MCF 10A (cell line): ENCODE measurements around the gene TTC24. TPM values are rescaled to one million over a fixed set of nuclear protein-coding genes. Genes with fewer than 3 reads are reported as not detected.

Experiments
- BruUV-seq: library from RNA; stranded (reverse); fragments of 400-500 nt; replicated peaks from 2 replicates; lab custom pipeline; 2021; lab: Mats Ljungman, UMichigan
- CTCF ChIA-PET: fragments of 300-600 bp; sonication (Branson Sonifier 250); formaldehyde crosslinking; extraction: SDS; loops from one replicate; lab custom pipeline; 2021; ENCODE audit warnings: antibody characterized with exemption, inconsistent platforms; lab: Yijun Ruan, JAX
- POLR2A ChIA-PET: fragments of 300-600, 350-650 bp; sonication (Branson Sonifier 250); formaldehyde crosslinking; extraction: SDS; loops from one replicate; lab custom pipeline; 2020; ENCODE audit warnings: antibody characterized with exemption, inconsistent platforms; lab: Yijun Ruan, JAX
- DNase-seq: peaks from one replicate; pipeline ENCODE4 v3.0.0-alpha.2; 2018; ENCODE audit not compliant: unreplicated experiment
- H3K27ac Mint-ChIP-seq: one replicate; pipeline ENCODE4 v1.8.0; 2022; ENCODE audit warnings: mild to moderate bottlenecking, low read depth, mixed read lengths; ENCODE audit not compliant: unreplicated experiment
- H3K27me3 Mint-ChIP-seq: one replicate; pipeline ENCODE4 v1.8.0; 2022; ENCODE audit warnings: mixed read lengths; ENCODE audit not compliant: insufficient read depth, unreplicated experiment
- H3K36me3 Mint-ChIP-seq: one replicate; pipeline ENCODE4 v1.8.0; 2022; ENCODE audit warnings: mild to moderate bottlenecking, moderate library complexity, mixed read lengths; ENCODE audit not compliant: insufficient read depth, unreplicated experiment
- H3K4me1 Mint-ChIP-seq: one replicate; pipeline ENCODE4 v1.8.0; 2022; ENCODE audit warnings: mixed read lengths; ENCODE audit not compliant: insufficient read depth, unreplicated experiment
- H3K4me3 Mint-ChIP-seq: one replicate; pipeline ENCODE4 v1.8.0; 2022; ENCODE audit warnings: mild to moderate bottlenecking, moderate library complexity, mixed read lengths; ENCODE audit not compliant: unreplicated experiment
- H3K9me3 Mint-ChIP-seq: one replicate; pipeline ENCODE4 v1.8.0; 2022; ENCODE audit warnings: mixed read lengths; ENCODE audit not compliant: unreplicated experiment
- intact Hi-C: fragments of 100-400 bp; cut with micrococcal nuclease; formaldehyde crosslinking; loops from 2 replicates; pipeline ENCODE4 v1.14.1; 2022
- total RNA-seq: library from RNA; stranded (reverse); gene quantifications from 2 replicates; pipeline ENCODE4 v1.2.3, GENCODE V29; 2022
- TF ChIP-seq, protein P1 (sequence below): fragments of 200-600 bp; IDR thresholded peaks from one replicate; pipeline ENCODE4 v1.8.0; 2022; ENCODE audit warnings: antibody characterized with exemption, mild to moderate bottlenecking; ENCODE audit not compliant: unreplicated experiment

Gene TTC24
- total RNA-seq, 1 experiment from 2014 or later, result not detected

- CTCF ChIA-PET, result interaction anchor here (0.7 to 1.9 kb wide), 3 partner anchors 14 to 187 kb away, joined by 5 to 7 read pairs (median 6); no protein-coding TSS in a partner anchor
These were observed 32.1 kb upstream of the TTC24 start for GRCh38 chr1:156547434-156547833.

GRCh38 chr1:156547982-156548381 is 31.5 kb upstream of the TTC24 start:
- H3K9me3 Mint-ChIP-seq, result no peaks in the 10 kb centered on the region
- no peaks in the 10 kb centered on the region for H3K27me3 Mint-ChIP-seq
- peaks cover 22% of the 10 kb centered on the region for H3K36me3 Mint-ChIP-seq
- H3K4me3 Mint-ChIP-seq, result no peak overlapping the region
- ChIA-PET CTCF (interaction anchor here (0.7 to 1.9 kb wide), 3 partner anchors 15 to 27 kb away, joined by 3 to 6 read pairs (median 5); no protein-coding TSS in a partner anchor), POLR2A (interaction anchor here (1.2 to 1.9 kb wide), 2 partner anchors 9 to 47 kb away, joined by 3 to 6 read pairs; partner anchors contain the start of gene MEF2D)
- BruUV-seq, result no TSS peak
- intact Hi-C loops, result no loop called here
- no peak for DNase-seq
- TF ChIP-seq, protein P1, sequence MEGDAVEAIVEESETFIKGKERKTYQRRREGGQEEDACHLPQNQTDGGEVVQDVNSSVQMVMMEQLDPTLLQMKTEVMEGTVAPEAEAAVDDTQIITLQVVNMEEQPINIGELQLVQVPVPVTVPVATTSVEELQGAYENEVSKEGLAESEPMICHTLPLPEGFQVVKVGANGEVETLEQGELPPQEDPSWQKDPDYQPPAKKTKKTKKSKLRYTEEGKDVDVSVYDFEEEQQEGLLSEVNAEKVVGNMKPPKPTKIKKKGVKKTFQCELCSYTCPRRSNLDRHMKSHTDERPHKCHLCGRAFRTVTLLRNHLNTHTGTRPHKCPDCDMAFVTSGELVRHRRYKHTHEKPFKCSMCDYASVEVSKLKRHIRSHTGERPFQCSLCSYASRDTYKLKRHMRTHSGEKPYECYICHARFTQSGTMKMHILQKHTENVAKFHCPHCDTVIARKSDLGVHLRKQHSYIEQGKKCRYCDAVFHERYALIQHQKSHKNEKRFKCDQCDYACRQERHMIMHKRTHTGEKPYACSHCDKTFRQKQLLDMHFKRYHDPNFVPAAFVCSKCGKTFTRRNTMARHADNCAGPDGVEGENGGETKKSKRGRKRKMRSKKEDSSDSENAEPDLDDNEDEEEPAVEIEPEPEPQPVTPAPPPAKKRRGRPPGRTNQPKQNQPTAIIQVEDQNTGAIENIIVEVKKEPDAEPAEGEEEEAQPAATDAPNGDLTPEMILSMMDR, result no peak
- peaks cover 12% of the 10 kb centered on the region for H3K4me1 Mint-ChIP-seq
- H3K27ac Mint-ChIP-seq, result no peak overlapping the region

More at GRCh38 chr1:156547434-156547833, 32.1 kb upstream of the TTC24 start:
- POLR2A ChIA-PET, result interaction anchor here (1.2 kb wide), 1 partner anchor 9 kb away, joined by 3 read pairs; no protein-coding TSS in a partner anchor
- Mint-ChIP-seq H3K4me1 (peaks cover 9% of the 10 kb centered on the region), H3K27me3 (no peaks in the 10 kb centered on the region), H3K4me3 (no peak overlapping the region), H3K9me3 (no peaks in the 10 kb centered on the region), H3K36me3 (peaks cover 22% of the 10 kb centered on the region), H3K27ac (no peak overlapping the region)
- DNase-seq, result no peak
- intact Hi-C loops, result no loop called here
- TF ChIP-seq, protein P1, result no peak
- BruUV-seq, result no TSS peak

DNA sequence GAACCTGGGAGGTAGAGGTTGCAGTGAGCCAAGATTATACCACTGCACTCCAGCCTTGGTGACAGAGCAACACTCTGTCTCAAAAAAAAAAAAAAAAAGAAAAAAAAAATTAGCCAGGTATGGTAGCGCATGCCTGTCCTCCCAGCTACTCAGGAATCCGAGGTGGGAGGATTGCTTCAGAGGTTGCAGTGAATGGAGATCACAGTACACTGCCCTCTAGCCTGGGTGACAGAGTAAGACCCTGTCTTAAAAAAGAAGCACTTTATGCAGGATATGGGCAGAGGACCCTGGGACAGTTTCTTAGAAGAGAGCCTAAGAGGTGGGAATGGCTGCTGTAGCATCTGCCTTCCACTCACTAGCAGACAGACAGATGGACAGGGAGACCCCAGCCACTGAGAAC is 30.1 kb upstream of the TTC24 start:
- no TSS peak for BruUV-seq
- no peaks in the 10 kb centered on the region for H3K27me3 Mint-ChIP-seq
- no peak overlapping the region for H3K4me3 Mint-ChIP-seq
- ChIA-PET POLR2A (interaction anchor here (1.9 kb wide), 1 partner anchor 48 kb away, joined by 6 read pairs; the partner anchor contains the start of gene MEF2D), CTCF (interaction anchor here (0.7 to 1.4 kb wide), 7 partner anchors 13 to 103 kb away, joined by 3 to 4 read pairs (median 3); no protein-coding TSS in a partner anchor)
- H3K9me3 Mint-ChIP-seq, result no peaks in the 10 kb centered on the region
- no peak overlapping the region for H3K27ac Mint-ChIP-seq
- intact Hi-C loops, result no loop called here
- TF ChIP-seq, protein P1, result no peak
- peaks cover 32% of the 10 kb centered on the region for H3K36me3 Mint-ChIP-seq
- H3K4me1 Mint-ChIP-seq, result peaks cover 17% of the 10 kb centered on the region
- DNase-seq, result no peak

DNA sequence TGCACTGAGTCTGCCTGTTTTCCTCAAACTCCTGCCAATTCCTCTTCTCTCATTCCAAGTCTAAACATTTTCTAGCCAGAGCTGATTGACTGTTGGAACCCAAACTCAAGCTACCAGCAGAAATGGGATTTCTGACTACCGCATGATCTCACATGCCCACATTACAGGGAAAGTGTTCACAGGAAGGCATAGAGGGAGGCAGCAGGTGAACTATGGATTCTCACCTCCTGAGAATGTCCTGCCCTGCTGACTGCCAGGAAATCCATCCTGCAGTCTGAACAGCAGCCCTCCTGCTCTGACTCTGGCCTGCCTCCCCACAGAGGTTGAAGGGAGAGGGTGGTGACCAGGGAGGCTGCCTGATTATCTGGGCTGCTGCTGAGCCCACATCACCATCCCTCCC is 29.7 kb upstream of the TTC24 start:
- Mint-ChIP-seq H3K4me1 (peaks cover 17% of the 10 kb centered on the region), H3K9me3 (no peaks in the 10 kb centered on the region), H3K4me3 (no peak overlapping the region), H3K27me3 (no peaks in the 10 kb centered on the region), H3K36me3 (peaks cover 34% of the 10 kb centered on the region), H3K27ac (no peak overlapping the region)
- ChIA-PET POLR2A (interaction anchor here (1.9 kb wide), 1 partner anchor 49 kb away, joined by 6 read pairs; the partner anchor contains the start of gene MEF2D), CTCF (interaction anchor here (0.7 to 1.4 kb wide), 7 partner anchors 14 to 104 kb away, joined by 3 to 4 read pairs (median 3); no protein-coding TSS in a partner anchor)
- BruUV-seq, result no TSS peak
- intact Hi-C loops, result no loop called here
- TF ChIP-seq, protein P1, result no peak
- DNase-seq, result no peak
